Measurements from ENCODE around the gene SLAIN1. TPM values are rescaled to one million over a fixed set of nuclear protein-coding genes. Genes with fewer than 3 reads are reported as not detected.

Gene SLAIN1
- total and polyA plus RNA-seq, 2 donors (not counting 3 experiments of a cell fraction or from before 2014, with no cell fraction given) = 4.1 to 4.3 TPM

DNA sequence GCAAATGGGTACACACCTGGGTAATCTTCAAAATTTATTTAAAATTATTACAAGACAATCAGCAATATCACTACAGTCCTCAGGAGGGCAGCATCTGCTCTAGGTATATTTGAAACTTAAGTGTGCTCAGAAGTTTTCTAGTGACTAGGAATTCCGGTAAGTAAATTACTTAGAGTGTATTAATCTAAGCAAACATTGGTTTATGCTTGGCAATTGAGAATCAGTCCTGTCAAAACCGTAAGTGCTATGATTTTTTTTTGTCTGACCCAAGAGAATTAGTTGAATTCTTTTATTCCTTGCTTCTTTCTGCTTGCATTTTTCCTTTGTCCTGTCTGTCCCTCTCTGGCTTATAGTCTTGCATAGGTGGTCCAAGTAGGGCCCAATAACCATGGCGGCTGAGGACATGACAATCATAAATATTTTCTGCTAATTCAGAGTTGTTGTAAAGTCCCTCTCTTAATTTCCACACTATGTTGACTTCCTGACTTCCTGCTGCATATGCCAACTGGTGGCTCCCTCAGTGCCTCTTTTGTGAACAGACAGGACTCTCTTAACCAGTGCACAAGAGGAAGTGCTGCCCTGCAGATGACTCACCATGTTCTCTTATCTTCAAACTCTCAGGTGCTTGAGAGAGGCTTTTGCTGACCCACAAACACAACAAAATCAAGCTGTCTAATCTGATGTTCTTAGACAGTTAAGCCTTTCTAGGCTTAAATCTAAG, 82.2 kb downstream of the SLAIN1 start:
- POLR2A ChIA-PET = no interaction called here
- peaks cover 8% of the 10 kb centered on the region for H3K4me1 ChIP-seq (ENCODE audit: control insufficient read depth, extremely low read depth, insufficient read depth, low read length)
- no peaks in the 10 kb centered on the region for H4K20me1 ChIP-seq (replicated peaks; ENCODE audit: control insufficient read depth, extremely low read depth, insufficient read depth, low read length)
- peak overlapping the region; percentile 52 for H3K4me2 ChIP-seq (ENCODE audit: insufficient read depth, low read length)
- DNase-seq (ENCODE audit: low read depth, low spot score) (peak; percentile 86), FAIRE-seq (peak; percentile 78)
- H3K9me3 ChIP-seq (replicated peaks; ENCODE audit: control insufficient read depth, insufficient read depth, low read length) = no peaks in the 10 kb centered on the region
- CTCF ChIA-PET = interaction anchor here (1.1 to 9.0 kb wide), 4 partner anchors 12 to 342 kb away, joined by 3 to 149 read pairs (median 4); partner anchors contain the start of gene EDNRB
- peak overlapping the region; percentile 26 for H2AFZ ChIP-seq (ENCODE audit: low read depth, low read length)
- peak; percentile 73 for TF ChIP-seq JUN (IDR thresholded peaks at IDR 0.05; ENCODE audit: borderline replicate concordance, insufficient read depth, insufficient read length, low read depth)
- TF ChIP-seq, protein P1, sequence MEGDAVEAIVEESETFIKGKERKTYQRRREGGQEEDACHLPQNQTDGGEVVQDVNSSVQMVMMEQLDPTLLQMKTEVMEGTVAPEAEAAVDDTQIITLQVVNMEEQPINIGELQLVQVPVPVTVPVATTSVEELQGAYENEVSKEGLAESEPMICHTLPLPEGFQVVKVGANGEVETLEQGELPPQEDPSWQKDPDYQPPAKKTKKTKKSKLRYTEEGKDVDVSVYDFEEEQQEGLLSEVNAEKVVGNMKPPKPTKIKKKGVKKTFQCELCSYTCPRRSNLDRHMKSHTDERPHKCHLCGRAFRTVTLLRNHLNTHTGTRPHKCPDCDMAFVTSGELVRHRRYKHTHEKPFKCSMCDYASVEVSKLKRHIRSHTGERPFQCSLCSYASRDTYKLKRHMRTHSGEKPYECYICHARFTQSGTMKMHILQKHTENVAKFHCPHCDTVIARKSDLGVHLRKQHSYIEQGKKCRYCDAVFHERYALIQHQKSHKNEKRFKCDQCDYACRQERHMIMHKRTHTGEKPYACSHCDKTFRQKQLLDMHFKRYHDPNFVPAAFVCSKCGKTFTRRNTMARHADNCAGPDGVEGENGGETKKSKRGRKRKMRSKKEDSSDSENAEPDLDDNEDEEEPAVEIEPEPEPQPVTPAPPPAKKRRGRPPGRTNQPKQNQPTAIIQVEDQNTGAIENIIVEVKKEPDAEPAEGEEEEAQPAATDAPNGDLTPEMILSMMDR (IDR thresholded peaks at IDR 0.05; ENCODE audit: extremely low read depth in 1 of 2, insufficient read depth in 1 of 2, low read depth in 1 of 2, low read length in 2 of 2) = peak; percentile 38 to 45
- TF ChIP-seq FOS (IDR thresholded peaks at IDR 0.05; ENCODE audit: borderline replicate concordance, insufficient read depth, low read length) = peak; percentile 65
- no peak for TF ChIP-seq POLR2A (IDR thresholded peaks at IDR 0.05; ENCODE audit: low read depth, low read length)
- peak; percentile 80 for TF ChIP-seq GATA2 (IDR thresholded peaks at IDR 0.05; ENCODE audit: insufficient read depth, insufficient read length, low read depth, low read length)
- peak overlapping the region; percentile 46 for H3K27ac ChIP-seq (ENCODE audit: insufficient read depth, low read depth, low read length)
- H3K36me3 ChIP-seq (ENCODE audit: control insufficient read depth in 2 of 2, extremely low read depth in 1 of 2, insufficient read depth in 2 of 2, low read length in 2 of 2) = no peaks in the 10 kb centered on the region
- BruUV-seq (replicated peaks) = no TSS peak
- dilution Hi-C loops (cut with MboI; ENCODE audit: extremely low pct_ligation_motif_present, low sequenced_read_pairs) = no loop called here
- intact Hi-C loops (cut with micrococcal nuclease) = loop anchor here (1.0 to 10.0 kb wide), 6 partner anchors 31 to 1195 kb away; no protein-coding TSS in a partner anchor
- no peaks in the 10 kb centered on the region for H3K9me1 ChIP-seq (replicated peaks; ENCODE audit: control insufficient read depth, extremely low read depth, insufficient read depth, low read length)
- no peaks in the 10 kb centered on the region for H3K79me2 ChIP-seq (ENCODE audit: control insufficient read depth, insufficient read depth, low read length)
- H3K9ac ChIP-seq (replicated peaks; ENCODE audit: extremely low read depth, insufficient read depth, low read length) = no peak overlapping the region
- no peak overlapping the region for H3K4me3 ChIP-seq (replicated peaks in 1 of 3; ENCODE audit: insufficient read depth in 1 of 3, low read depth in 1 of 3, low read length in 3 of 3)
- H3K27me3 ChIP-seq (ENCODE audit: control insufficient read depth in 2 of 2, insufficient read depth in 2 of 2, low read length in 2 of 2) = no peaks in the 10 kb centered on the region
